Measurements from ENCODE around the gene NR3C2.
"Not testable (repeated sequence)": the region's sequence is repeated elsewhere in the genome, so short reads cannot be mapped to it uniquely, and the experiment has no call there.

Gene NR3C2

DNA sequence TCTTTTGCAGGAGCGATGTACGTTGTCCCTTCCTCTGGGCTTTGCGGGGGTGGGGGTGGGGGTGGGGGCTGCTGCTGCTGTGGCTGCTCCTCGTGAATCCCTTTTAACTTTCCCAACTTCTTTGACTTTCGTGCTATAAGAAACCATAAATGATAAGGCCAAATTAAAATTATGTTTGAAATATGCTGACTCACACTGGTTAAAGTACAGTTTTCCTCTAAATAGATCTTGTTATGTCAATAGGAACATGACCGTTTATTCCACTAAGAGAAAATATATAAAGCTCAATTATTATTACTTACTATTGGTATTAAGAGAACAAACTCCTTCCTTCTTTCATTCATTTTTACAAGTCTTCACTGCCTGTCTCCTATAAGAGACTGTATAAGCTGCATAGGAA is 287.4 kb downstream of the NR3C2 start:
- DNase-seq = no peak

DNA sequence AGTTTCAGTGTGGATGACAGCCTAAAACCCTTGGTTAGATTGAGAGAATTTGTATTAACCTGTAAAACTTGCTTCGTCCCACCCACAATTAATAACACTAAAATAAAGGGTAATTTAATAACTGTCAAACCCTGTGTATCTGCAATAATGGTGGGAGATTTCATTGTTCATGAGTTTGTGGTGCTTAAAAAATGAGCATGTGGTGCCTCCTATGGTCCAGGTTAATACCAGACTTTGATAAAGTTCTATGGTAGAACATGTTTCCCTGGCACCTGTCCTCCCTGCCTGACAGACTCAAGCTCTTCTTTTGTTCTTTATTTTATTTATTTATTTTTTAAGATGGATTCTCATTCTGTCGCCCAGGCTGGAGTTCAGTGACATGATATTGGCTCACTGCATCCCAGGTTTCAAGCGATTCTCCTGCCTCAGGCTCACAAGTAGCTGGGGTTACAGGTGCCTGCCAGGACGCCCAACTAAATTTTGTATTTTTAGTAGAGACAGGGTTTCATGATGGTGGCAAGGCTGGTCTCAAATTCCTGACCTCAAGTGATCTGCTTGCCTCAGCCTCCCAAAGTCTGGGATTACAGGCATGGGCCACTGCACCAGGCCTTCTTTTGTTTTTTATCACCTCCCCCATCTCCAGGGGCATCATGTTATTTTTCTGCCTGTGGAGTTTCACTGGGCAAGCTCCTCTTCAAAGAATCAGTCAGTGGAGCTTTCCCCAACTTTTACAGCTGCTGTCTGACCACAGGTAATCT is 289.2 kb downstream of the NR3C2 start:
- DNase-seq = no peak

DNA sequence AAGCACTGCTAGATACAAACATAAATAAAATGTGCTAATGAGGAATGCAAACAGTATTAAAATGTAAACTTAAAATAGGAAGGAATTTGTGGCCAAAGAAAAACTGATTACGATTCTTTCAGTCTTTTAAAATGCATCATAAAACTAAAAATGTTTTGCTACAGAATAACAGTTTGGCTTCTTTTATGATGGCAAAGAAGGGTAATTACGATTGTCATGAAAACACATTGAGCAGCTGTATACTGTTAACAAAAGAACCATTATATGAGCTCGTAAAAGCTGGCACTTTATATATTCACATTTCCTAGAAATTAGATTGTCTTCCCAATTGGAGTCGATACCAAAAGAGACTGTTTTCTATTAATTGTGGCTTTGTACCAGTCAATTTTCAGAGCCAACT is 290.4 kb downstream of the NR3C2 start:
- no peak for DNase-seq

DNA sequence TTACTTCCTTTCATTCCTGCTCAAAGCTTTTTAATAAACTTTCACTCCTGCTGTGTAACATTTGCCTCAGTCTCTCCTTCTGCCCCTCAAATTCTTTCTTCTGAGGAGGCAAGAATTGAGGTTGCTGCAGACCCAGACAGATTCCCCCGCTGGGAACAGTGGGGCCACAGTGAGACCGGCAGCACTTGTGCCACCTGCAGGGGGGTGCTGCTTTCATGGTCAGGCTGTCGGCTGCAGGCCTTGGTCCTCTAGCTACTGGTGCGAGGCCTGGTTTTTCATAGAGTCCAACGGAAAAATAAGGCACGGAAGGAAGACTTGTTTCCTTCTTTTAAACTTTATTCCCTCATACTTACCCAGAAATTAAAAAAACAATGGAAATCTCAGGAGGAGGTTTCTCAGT is 296.7 kb downstream of the NR3C2 start:
- DNase-seq = no peak

DNA sequence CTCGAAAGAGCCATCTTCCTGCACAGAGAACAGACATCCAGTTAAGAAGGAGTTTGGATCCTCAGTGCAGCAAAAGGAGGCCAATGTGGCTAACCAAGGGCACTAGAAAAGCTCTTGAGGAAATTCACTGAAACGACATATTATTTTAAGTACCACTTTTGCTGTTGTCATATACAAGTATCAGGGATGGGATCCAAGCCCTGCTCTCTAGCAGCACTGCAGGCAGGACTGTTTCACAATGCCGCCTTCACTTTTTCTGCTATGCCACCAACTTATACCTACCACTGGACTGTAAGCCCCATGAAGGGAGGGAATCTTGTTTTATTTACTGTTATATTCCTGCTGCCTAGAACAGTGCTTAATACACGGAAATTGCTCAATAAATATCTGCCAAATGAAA is 299.0 kb downstream of the NR3C2 start:
- no peak for DNase-seq

DNA sequence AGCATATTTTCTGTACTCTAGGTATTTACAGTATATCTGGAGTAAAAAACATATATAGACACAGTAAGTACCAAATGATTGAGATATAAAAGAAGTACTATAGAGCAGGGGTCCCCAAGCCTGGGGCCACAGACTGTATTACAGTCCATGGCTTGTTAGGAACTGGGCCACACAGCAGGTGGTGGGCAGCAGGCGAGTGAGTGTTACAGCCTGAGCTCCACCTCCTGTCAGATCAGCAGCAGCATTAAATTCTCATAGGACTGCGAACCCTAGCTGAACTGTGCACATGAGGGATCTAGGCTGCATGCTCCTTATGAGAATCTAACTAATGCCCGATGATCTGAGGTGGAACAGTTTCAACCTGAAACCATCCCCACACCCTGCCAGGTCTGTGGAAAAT is 300.7 kb downstream of the NR3C2 start:
- no peak for DNase-seq

DNA sequence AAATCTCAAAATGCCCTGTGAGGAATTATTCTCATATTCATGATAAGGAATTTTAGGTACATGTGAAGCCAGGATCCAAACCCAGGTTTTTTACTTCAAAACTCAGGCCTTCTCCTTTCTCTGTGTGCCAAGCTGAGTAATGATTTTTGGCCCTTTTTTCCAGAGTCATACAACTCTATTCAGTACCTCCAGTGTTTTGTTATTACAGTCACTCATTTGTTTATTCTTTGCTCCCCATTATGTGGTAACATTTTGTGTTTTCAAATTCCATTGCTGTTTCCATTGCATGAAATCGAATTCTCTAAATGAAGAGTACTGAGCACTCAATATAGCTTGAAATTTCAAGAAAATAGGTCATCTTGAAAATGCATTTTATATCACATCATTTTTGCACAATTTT is 315.4 kb downstream of the NR3C2 start:
- DNase-seq = no peak

DNA sequence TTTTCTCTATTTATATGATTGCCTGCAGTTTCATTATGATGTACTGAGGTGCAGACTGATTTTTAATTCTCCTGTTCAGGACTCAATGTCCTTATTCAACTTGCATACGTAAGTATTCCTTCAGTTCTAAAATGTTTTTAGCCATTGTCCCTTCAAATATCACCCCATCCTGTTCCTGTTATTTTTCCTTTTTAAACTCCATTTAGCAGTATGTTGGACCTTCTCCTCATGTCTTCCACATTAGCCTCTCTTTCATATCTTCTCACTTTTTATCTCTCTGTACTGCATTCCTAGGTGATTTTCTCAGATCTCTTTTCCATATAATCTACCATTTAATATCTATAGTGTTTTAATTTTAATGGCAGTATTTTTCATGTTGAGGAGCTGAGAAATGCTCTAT is 317.7 kb downstream of the NR3C2 start:
- DNase-seq = no peak

DNA sequence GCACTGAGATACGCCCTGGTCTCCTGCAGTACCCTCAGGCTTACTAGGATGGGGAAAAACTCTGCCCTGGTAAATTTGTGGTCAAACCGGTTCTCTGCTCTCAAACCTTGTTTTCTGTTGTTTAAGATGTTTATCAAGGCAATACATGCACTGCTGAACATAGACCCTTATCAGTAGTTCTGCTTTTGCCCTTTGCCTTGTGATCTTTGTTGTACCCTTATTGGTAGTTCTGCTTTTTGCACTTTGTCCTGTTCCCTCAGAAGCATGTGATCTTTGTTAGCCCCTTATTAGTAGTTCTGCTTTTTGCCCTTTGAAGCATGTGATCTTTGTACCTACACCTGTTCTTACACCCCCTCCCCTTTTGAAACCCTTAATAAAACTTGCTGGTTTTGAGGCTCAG is 319.1 kb downstream of the NR3C2 start:
- DNase-seq = not testable (repeated sequence)

DNA sequence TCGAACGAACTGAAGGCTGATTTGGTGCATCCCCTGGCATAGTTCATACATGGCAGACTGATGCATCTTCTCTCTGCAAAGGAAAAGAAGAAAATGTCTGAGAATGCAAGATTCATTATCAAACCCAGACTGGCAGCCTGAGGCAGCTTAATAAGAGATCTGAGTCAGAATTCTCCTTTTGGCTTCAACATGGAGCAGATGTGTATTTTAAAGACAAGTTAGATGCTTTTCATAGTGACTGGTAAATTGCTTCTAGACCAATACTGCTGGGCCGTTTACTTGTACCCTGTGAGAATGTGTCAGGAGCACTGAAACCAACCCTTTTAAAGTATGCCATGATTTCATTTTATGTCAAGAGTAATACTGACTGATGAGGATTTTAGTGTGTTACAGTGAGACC is 322.0 kb downstream of the NR3C2 start:
- no peak for DNase-seq

DNA sequence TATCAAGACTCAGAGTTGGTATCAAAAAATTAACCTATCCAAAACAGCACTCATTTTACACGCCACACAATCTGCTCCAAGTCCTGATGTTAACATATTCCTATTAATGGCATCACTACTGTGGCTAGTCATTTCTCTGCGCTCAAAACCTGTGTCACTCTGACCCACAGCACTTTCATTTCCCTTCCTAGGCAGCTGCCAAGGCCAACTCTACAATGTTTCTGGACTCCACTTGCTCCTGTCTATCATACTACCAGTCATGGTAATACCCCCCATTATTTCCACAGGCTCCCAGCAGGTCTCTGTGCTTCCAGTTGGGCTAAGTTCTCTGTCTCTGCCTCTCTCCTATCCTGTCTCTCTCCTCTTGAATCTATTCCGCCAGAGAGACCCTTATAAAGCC is 323.6 kb downstream of the NR3C2 start:
- no peak for DNase-seq

DNA sequence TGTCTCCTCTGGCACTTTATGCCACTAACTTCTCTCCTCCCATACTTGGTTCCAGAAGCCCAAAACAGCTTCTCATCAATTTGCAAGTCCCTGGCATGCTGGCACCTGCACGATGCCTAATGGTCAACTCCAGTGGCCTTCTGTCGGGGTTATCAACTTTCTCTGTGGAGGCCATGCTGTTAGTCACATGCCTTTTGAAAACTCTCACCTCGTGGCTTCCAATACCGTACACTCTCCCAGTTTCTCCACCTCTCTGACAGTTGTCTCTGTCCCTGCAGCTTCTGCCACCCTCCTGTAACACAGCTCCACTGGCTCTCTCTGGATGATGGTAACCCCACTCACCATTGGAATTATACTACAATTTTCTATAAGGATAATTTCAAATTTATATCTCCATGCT is 324.0 kb downstream of the NR3C2 start:
- DNase-seq = no peak

DNA sequence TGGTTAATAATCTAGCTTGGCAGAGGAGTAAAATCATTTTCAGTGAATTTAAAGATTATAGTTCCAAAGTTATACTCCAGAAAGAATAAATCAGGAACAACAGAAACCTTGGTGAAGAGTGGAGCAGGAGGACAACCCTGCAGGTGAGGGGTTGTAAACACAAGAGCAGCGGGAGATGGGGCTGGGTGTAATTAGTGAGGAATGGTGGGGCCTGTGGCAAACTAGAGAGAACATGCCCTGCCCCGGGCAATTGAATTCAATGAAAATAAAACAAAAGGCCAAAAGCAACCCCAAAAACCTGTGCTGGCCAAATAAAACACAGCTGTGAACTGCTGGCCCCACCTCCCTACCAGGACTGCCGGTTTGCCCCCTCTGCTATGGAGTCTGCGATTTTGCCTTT is 325.2 kb downstream of the NR3C2 start:
- no peak for DNase-seq

DNA sequence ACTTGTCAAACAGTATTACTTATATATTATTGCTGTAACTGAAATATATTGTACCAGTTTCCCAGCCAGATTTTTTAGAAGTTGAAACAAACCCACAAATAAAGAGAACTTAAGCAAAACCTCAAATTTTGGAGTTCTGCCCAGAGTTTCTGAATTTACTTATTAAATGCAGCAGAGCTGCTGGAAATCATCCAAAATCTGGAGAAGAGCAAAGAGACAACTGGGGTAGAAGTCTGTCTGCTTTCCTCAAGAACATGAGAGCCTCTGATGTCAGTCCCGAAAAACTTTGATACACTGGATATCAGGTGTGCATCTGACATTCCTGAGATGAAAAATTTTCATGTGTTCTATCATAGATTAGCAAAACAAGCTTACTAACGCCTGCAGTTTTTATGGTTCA is 325.9 kb downstream of the NR3C2 start:
- no peak for DNase-seq

DNA sequence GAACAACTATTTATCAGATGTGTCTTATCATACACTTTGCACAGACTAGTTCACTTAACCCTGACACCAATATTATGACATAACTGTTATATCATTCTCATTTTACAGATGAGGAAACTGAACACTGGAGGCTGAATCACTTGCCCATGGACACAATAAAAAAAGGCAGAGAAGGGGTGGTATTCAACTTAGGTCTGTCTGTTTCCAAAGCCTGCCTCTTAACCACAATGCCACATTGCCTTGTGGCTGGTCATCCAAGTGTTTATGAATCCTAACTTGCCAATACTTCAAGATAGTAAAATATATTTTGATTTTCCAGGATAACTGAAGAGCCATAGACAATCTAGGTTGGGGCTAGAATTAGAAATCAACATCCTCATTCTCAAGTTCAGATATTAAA is 327.8 kb downstream of the NR3C2 start:
- DNase-seq = no peak

DNA sequence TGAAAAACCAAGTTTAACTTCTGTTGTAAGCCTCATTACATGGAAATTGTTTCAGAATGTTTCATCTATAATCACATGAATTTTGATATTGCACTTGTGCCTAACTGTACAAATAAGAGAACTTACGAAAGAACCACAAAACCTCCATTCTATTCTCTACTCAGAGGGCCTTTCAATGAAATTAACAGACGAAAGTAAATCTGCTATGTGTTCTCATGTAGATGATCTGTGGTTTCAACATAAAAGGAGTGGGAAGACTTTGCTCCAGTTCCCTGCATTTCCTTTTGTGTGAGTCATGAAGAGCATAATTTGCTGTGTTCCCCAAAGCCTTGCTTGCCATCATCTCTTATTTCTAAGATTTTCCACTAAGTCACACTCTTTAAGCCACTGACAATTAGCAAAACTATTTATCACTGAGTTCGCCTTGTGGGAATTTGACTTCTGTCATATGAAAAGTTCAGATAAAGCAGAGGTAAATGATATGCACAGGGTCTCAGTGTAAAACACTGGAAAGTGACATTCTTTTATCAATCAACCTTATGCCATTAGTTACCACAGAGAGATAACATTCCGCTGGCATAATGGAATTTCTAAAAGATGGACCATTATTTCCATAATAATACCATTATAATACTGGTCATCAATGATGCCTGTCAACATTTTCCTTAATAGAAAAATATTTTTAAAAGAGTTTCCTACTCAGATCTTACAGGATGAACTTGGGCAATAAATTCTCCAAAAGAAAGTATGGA is 329.8 kb downstream of the NR3C2 start:
- no peak for DNase-seq

DNA sequence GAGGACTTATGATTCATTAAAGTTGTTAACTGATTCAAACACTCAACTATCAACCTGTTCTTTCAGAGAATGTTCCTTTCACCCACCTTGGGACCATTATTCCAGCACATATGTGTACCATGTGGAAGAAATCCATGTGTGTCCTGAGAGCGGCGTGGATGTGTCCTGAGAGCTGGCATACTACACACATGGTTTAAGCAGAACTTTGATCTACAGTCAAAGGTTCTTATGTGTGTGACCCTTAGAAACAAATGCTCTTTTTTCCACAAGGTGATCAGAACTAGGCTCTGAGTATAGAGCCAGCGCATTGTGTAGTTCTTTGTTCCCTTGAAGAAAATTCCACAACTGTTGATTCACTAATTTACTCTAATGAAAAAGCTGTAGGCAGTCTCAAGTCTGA is 332.0 kb downstream of the NR3C2 start:
- DNase-seq = no peak

DNA sequence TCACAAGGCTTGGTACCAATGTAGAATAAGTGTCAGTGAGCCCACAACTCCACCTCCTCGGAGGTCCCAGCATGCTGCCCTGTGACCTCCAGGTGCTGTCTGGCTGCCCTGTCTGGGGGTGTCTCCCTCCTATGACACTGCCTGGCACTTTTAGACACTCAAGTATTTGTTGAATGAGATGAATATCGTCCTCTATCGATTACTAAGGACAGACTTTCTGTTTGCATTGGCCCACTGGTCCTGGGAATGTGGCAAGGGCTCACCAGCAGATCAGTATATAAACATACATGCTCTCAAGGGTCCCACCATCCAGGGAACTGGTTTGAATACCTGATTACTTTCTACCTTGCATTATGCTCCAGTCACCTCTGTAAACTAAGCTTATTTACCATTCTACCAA is 333.0 kb downstream of the NR3C2 start:
- DNase-seq = no peak

DNA sequence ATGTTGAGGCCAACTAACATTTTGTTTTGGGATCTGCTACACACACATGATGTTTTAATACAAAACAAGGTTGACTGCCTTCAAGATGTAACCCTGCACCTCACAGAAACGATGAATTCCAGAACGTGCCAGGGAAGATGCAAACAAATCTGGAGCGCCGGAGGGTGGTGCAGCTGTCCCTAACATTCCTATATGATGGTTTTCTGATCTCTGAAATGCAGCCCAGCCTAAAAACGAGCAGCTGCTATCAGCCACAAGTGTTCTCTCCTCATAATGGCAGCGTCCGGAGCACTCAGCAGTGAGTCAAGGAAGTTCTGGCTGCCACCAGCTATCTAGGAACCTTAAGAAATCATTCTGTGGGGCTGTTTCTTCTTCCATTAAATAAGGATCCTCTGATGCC is 333.4 kb downstream of the NR3C2 start:
- DNase-seq = no peak

DNA sequence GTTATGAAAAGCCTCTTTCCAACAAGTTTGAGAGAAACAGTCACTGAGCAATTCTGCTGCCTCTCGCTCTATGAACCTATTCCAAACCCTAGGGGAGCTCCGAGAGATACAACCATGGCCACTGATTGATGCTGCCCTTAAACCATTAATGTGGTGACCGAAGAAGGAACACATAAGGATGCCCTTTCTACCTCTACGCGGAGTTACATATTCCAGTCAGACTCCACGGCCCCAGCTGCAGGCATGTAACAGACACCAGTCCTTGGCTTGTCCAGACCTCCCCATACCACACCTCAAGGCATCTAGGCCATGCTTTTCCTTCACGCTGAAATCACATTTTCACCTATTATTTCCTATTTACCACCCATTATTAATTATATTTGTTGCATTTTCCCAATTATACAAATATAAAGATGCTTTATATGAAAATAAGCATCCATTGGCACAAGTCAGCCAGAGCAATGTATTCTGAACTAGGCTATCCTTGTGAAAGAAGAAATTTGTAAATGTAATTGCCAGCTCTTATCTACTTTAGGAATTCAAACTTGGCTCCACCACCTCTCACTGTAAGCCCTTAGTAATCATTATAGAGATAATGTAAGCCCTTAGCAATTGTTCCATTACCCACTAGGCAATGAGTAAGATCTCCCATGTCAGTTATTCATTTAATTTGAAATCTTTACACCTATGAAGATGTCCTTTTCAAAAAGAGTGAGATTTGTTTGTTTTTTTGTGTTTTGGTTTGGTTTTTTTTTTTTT is 338.4 kb downstream of the NR3C2 start:
- no peak for DNase-seq

DNA sequence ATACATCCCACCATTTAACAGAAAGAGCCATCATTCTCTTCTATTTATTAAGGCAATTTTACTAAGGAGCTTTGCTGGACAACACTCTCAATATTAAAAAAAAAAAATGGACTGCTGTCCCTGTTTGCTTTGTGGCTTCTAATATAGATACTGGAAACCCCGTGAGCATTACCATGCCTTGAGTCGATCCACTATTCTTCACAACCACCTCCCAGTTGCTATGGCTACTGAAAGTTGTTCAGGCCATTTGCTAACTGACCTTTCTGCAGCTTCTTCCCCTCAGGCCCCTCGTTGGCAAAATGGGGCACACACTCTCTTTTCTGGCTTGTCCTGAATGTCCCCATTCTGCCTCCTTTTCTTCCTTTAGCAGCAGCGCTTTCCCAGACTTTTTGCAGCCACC is 340.4 kb downstream of the NR3C2 start:
- no peak for DNase-seq

DNA sequence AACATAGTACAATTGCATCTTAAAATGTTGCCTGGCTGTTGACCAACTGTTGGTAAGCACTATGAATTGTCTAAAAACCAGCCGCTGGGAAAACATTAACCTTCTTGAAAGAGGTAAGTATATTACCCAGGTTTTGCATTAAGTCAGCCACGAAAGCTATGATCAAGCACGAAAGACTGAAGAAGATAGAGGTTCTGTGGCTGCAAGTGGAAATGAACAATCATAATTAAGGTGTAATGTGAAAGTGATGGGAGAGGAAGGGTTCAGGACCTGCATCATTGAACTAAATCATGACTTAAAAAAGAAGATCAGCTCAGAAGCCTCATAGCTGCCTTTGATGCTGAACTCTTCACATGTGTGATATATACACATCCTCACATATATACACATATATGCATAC is 341.0 kb downstream of the NR3C2 start:
- no peak for DNase-seq

DNA sequence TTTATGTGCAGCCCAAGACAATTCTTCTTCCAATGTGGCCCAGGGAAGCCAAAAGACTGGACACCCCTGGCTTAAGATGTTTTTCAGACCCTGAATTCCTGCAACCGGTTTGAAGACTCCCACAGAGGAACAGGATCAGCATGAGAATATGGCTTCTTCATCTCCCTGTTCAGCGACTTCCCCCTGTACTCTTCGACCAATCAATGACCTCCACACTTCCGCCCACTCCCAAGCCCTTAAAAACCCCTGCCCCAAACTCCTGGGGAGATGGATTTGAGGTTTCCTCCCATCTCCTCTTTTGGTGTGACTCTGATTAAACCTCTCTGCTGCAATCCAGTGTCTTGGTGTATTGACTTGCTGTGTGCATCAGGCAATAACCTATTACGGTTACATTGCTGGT is 344.4 kb downstream of the NR3C2 start:
- DNase-seq = no peak

DNA sequence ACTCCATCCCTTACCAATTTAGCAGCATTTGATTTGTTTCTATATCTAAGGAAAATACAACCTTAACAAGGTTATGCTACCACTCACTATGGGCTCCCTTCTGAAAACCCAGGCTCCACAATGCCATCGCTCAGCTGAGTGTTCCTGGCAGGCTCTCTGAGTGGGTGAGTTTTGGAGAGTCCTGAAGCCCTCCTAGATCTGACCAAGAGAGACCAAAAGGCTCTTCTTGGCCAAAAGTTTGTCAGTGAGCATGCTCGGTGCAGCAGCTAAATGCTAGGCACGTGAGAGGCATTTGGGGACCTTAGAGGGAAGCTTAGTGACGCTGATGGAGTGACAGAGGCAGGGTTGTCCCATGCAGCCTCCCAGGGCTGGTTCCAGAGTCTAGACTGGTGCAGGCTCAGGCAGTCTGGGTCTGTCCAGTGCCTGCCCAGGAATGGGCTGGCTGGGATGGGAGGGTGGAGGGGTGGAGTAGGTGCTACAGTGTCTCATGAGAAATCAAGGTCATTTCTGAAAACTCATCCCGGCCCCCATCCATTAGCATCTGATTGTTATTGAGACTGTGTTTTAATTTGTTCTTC is 346.8 kb downstream of the NR3C2 start:
- no peak for DNase-seq

Measured in activated CD4-positive, alpha-beta T cell treated with anti-CD3 and anti-CD28 coated beads for 48 hours (primary cell).